SK-N-MC (cell line): ENCODE data around the gene KRT34.

Experiments used
- EZH2 ChIP-seq: fragments of 200-600 bp; sonication (generic); IDR thresholded peaks from one replicate; pipeline ENCODE4 v1.6.1; 2017; ENCODE audit warnings: antibody characterized with exemption
- POLR2AphosphoS5 ChIP-seq: IDR thresholded peaks from 2 replicates; pipeline ENCODE4 v1.6.1; 2012; ENCODE audit warnings: mild to moderate bottlenecking, low read depth, low read length, borderline replicate concordance

- no peak for TF ChIP-seq POLR2AphosphoS5
- TF ChIP-seq EZH2 = no peak
These were observed 33.3 kb upstream of the KRT34 start for GRCh38 chr17:41415411-41415810.
